GM19455 (cell line): ENCODE results near the gene CFAP70.
A peak's percentile ranks its signal among the peaks of the same experiment; 100 is the strongest.
"Not testable (repeated sequence)": the region's sequence is repeated elsewhere in the genome, so short reads cannot be mapped to it uniquely, and the experiment has no call there.

Experiments
- ATAC-seq: cut with Tn5 transposase; IDR thresholded peaks from one replicate; pipeline ENCODE4 v1.9.1; 2021; ENCODE audit not compliant: unreplicated experiment

Gene CFAP70

GRCh38 chr10:73258612-73259011 lies 100.1 kb downstream of the CFAP70 start:
- ATAC-seq: not testable (repeated sequence)

- ATAC-seq: no peak
Observed at GRCh38 chr10:73253225-73253555, 105.5 kb downstream of the CFAP70 start.

GRCh38 chr10:73252445-73253224 lies 106.0 kb downstream of the CFAP70 start, which contains the start of gene MRPS16:
MRPS16 (minus strand) TSS chr10:73252644; CDS start chr10:73252482, 162 bp downstream.
- ATAC-seq: peak; percentile 88

GRCh38 chr10:73251683-73252444 lies 106.8 kb downstream of the CFAP70 start:
- peak; percentile 3 for ATAC-seq

- no peak for ATAC-seq
Observed at GRCh38 chr10:73248259-73248724, 110.4 kb downstream of the CFAP70 start.

GRCh38 chr10:73247509-73248258 lies 111.0 kb downstream of the CFAP70 start:
- no peak for ATAC-seq

- ATAC-seq: peak; percentile 82
Observed at GRCh38 chr10:73246646-73247508, 111.8 kb downstream of the CFAP70 start, which contains the start of gene DNAJC9. DNAJC9 (minus strand) TSS chr10:73247255; CDS start chr10:73247189, 66 bp downstream.

GRCh38 chr10:73246322-73246645 lies 112.4 kb downstream of the CFAP70 start:
- ATAC-seq: no peak

- no peak for ATAC-seq
Observed at GRCh38 chr10:73244866-73245477, 113.7 kb downstream of the CFAP70 start.

GRCh38 chr10:73239908-73240307 lies 118.8 kb downstream of the CFAP70 start:
- ATAC-seq: no peak

GRCh38 chr10:73238990-73239566 lies 119.6 kb downstream of the CFAP70 start:
- no peak for ATAC-seq

- no peak for ATAC-seq
Observed at GRCh38 chr10:73234695-73235094, 124.0 kb downstream of the CFAP70 start.

GRCh38 chr10:73233883-73234282 lies 124.8 kb downstream of the CFAP70 start:
- no peak for ATAC-seq

- ATAC-seq: no peak
Observed at GRCh38 chr10:73232887-73233286, 125.8 kb downstream of the CFAP70 start.

GRCh38 chr10:73229567-73229966 lies 129.1 kb downstream of the CFAP70 start:
- no peak for ATAC-seq

- ATAC-seq: no peak
Observed at GRCh38 chr10:73228247-73228646, 130.4 kb downstream of the CFAP70 start.

GRCh38 chr10:73226663-73227062 lies 132.0 kb downstream of the CFAP70 start:
- ATAC-seq: no peak

- no peak for ATAC-seq
Observed at GRCh38 chr10:73225518-73225917, 133.1 kb downstream of the CFAP70 start.

- ATAC-seq: no peak
Observed at GRCh38 chr10:73220989-73221388, 137.7 kb downstream of the CFAP70 start.

- ATAC-seq: no peak
Observed at GRCh38 chr10:73219384-73219783, 139.3 kb downstream of the CFAP70 start.
